Muscle of back (tissue), 11 donors: Measurements from ENCODE around the gene MIB2. TPM values are rescaled to one million over a fixed set of nuclear protein-coding genes. Genes with fewer than 3 reads are reported as not detected.
"Not testable (repeated sequence)": the region's sequence is repeated elsewhere in the genome, so short reads cannot be mapped to it uniquely, and the experiment has no call there.

Source experiments
- DNase-seq, 3 donors: peaks; one replicate each; pipeline versions ENCODE4 v3.0.0 to v3.0.0-alpha.2; 2013
- polyA plus RNA-seq, 10 donors: library from polyadenylated mRNA; unstranded; fragments of 120-200 nt; gene quantifications; one replicate each; pipeline ENCODE4 v1.2.1, GENCODE V29; 2013; ENCODE audit not compliant: insufficient read length in 10 of 10

MIB2 gene
- polyA plus RNA-seq, 10 donors: 34.0 to 75.0 (median 57.5) TPM

- not testable (repeated sequence) for DNase-seq
These were observed 31.0 kb downstream of the MIB2 start for GRCh38 chr1:1646326-1646725.

- not testable (repeated sequence) for DNase-seq
These were observed 32.4 kb downstream of the MIB2 start for GRCh38 chr1:1647567-1648241.

- not testable (repeated sequence) for DNase-seq
These were observed 33.0 kb downstream of the MIB2 start for GRCh38 chr1:1648265-1648664.

GRCh38 chr1:1658583-1659549 lies 43.6 kb downstream of the MIB2 start, which contains the start of gene CDK11B:
Gene CDK11B (minus strand): TSS chr1:1659004. CDS start chr1:1657485, 1,519 bp downstream.
- peak; percentile 95 to 97 (median 97) for DNase-seq

DNA sequence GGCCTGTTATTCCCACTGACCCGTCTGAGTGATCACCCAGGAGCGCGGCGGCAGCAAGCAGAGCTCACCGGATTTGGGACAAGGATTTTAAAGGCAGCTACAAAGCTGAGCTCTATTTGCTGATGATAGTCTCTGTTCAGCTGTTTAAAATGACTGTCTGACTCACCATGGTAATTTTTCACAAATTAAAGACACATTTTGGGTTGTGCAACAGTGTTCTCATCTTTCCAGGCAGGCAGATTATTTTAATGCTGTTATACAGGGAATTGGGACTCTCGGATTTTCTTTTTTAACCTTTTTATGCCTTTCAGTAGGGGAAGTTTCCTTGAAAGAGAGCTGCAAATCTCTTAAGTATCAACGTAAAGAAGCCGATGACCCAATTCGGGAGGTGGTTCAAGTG lies 47.1 kb downstream of the MIB2 start:
- DNase-seq: not testable (repeated sequence)

- not testable (repeated sequence) for DNase-seq
These were observed 47.7 kb downstream of the MIB2 start for GRCh38 chr1:1662830-1663560.

- DNase-seq: not testable (repeated sequence)
These were observed 49.0 kb downstream of the MIB2 start for GRCh38 chr1:1664318-1664717.

- no peak for DNase-seq
These were observed 49.9 kb downstream of the MIB2 start for GRCh38 chr1:1664941-1665814.

- no peak for DNase-seq
These were observed 50.5 kb downstream of the MIB2 start for GRCh38 chr1:1665815-1666251.

GRCh38 chr1:1666526-1666925 lies 51.2 kb downstream of the MIB2 start:
- DNase-seq: no peak

DNA sequence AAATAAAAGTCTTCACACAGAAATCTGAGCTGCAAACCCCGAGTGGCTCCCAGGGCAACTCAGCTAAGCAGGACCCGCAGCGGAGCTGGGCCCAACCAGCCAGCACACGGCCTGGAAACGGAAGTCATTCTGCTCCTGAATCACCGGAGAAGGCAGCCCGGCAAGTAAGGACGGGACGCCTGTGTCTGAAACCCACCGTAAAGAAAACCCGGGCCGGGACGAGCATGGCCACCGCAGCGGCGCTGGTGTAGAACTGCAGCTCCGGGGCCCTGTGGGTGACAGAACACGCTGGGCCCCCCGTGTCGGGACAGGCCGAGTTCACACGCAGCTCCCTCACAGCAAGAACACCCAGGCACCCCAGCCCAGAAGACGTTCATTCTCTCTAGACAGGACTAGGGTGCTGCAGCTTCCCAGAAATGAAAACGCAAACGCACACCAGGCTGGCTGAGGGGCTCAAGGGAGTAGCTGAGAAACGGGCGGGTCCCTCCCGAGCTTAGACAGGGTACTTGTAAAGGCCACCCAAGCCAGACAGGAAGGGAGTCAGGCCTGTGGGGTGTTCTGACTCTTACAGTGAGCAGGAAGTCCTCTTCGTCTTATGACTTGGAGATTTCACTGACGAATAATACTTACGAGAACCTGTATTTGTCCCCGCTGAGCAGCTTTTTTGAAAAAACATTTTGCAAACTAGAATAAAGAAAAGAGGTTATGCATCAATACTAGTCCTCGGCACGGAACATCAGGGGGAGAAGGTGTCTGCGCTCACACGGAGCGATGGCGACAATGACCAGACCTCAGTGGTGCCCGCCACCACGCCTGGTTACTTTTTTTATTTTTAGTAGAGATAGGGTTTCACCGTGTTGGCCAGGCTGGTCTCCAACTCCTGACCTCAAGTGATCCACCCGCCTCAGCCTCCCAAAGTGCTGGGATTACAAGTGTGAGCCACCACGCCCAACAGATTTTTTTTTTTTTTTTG lies 54.5 kb downstream of the MIB2 start:
- DNase-seq: no peak

- no peak for DNase-seq
These were observed 55.6 kb downstream of the MIB2 start for GRCh38 chr1:1670866-1671265.

- no peak for DNase-seq
These were observed 56.2 kb downstream of the MIB2 start for GRCh38 chr1:1671365-1672119.

DNA sequence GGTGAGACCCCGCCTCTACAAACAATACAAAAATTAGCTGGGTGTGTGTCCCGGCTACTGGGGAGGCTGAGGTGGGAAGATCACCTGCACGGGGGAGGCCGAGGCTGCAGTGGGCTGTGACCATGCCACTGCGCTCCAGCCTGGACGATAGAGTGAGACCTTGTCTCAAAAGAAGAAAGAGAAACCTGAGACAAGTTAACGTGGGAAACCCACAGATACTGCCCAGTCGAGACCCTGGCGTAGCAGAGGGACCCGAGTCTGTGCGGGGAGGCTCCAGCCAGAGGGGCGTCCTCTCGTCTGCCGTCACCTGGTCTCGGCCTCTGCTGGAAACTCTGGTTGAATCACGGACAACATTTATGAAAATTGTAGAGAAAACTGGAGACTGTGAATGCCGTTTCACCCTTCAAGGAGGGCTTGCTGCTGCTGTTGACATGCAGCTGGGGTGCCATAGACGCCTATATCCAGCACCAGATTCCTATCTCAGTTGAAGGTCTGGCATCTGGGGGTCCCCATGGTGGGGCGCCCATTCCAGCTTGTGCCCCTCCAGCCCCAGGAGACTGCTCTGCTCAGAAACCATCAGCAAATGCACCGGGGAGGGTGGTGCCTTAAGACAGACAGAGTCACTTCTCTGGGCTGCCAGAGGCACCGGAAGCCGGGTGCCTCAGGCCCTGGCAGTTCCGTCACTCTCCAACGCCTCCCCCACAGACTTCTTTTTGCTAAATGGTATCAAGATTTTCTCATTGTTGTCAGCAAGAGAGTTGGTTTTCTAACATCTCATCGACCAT lies 57.1 kb downstream of the MIB2 start:
- no peak for DNase-seq

- not testable (repeated sequence) for DNase-seq
These were observed 59.5 kb downstream of the MIB2 start for GRCh38 chr1:1674806-1675205.

DNA sequence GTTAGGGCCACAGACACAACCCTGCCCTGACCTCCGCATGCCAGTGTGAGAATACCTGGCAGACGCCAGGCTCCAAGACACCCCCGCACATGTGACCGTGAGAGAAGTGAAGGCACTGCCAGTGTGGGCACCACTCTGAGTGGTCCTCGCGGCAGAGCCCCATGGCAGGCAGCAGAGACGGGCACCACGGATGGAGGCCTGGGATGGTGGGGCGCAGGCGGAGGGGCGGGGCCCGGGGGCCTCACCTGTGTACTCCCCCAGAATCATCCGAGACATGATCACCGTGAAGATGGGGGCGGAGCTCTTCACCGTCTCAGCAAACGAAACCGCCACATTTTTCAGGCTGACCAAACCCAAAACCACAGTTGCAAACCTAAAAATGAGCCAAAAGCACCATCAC lies 59.9 kb downstream of the MIB2 start:
- DNase-seq: not testable (repeated sequence)

GRCh38 chr1:1676087-1676486 lies 60.8 kb downstream of the MIB2 start:
- DNase-seq: not testable (repeated sequence)
